Activated naive CD8-positive, alpha-beta T cell treated with anti-CD3 and anti-CD28 coated beads, Interleukin-2, amount 50 U/mL, for 16 hours (primary cell): ENCODE data around the gene MRM1.

Experiments
- DNase-seq: peaks from one replicate; pipeline ENCODE4 v3.0.0-alpha.2; 2020; ENCODE audit warnings: low read depth, low spot score

MRM1 gene

GRCh38 chr17:36601303-36602029 lies at the start of gene MRM1:
Gene MRM1, plus strand, starts transcription at chr17:36601583. Its CDS starts 228 bp downstream, at chr17:36601811.
- peak; percentile 81 for DNase-seq

GRCh38 chr17:36553459-36553858 lies 47.9 kb upstream of the MRM1 start:
- DNase-seq, result no peak

GRCh38 chr17:36566081-36566480 lies 35.3 kb upstream of the MRM1 start:
- no peak for DNase-seq

DNA sequence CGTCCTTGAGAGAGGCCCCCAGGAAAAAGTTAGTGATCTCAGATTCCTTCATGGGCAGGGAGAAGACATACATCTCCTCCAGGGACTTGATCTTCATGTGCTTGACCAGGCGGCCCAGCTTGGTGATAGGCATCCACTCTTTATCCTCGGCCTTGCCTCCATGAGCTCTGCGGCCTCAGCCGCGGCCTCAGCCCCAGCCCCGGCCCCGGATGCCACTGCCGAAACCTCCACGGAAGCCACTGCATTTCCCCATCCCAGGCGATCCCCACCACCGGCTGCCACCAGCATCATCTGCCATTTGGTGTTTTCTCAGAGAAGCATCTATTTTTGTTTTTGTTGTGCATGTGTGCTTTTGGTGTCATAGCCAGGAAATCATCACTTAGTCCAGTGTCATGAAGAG lies 26.4 kb upstream of the MRM1 start:
- no peak for DNase-seq

- DNase-seq, result no peak
Measured at GRCh38 chr17:36576793-36577192, 24.6 kb upstream of the MRM1 start.

DNA sequence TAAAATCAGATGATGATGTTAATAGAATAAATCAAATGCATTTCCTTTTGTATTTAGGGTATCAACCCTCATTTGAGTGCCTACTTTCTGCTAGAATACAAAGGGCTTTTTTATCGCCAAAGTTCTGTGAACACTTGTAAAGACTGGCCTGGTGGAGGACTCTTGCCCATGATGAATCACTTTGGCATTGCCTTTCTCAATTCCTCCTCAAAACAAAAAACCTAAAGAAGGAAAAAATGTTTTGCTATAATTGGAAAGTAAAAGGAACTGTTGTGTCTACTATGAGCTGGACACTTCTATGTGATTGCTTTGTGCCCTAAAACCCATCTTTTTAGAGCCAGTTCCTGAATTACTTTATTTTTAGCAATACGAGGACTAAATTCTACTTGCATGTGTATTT lies 22.7 kb upstream of the MRM1 start:
- no peak for DNase-seq

GRCh38 chr17:36583787-36584186 lies 17.6 kb upstream of the MRM1 start:
- no peak for DNase-seq

DNA sequence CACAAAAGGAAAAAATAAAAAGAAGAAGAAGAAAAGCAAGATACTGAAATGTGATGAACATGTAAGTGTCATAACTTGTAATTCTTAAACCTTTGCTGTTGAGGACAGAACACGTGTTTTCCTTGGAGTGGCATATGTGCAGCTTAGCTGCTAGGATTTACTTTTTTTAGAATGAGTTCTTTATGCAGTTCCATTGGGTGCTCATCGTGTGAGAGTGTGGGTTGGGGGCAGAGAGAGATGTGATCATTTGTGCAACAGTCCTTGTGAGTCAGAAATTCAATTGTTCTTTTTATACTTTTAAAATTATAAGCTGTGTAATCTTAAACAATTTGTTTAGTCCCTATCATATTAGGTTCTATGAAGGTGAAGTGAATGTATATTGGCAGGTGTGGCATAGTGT lies 15.2 kb upstream of the MRM1 start:
- DNase-seq, result no peak

GRCh38 chr17:36590082-36590481 lies 11.3 kb upstream of the MRM1 start:
- no peak for DNase-seq

DNA sequence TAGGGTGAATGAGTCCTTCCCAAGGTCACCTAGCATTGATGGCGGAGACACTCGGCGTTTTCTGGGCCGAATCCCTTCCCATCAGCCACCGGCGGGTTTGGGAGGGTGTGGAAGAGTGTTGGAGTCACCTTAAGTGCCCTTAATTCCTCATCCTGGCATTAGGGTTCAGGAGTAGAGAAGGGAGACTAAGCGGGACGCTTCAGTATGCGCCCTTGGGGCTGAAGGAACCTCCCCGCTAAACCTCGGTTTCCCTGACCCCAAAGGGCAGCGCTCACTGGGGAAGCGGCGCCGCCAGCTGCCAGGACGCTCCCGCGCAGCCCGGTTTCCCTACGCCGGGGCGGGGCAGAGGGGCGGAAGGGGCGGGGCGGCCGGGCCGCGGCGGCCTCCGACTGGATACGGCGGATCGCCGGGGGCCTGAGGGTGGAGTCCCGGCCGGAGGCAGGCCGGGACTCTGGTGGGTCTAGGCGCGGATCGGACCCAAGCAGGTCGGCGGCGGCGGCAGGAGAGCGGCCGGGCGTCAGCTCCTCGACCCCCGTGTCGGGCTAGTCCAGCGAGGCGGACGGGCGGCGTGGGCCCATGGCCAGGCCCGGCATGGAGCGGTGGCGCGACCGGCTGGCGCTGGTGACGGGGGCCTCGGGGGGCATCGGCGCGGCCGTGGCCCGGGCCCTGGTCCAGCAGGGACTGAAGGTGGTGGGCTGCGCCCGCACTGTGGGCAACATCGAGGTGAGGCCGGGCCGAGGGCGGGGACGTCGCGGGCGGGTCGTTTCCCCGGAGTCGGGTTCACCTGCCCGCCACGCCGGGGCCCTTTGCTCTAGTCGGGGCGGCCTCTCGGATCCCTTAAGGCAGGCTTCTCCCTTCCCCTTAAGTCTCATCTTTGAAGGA lies 9.7 kb upstream of the MRM1 start, which contains the start of gene DHRS11:
TSS of gene DHRS11 (plus strand) at position 446 of the 882 bp plus-strand sequence. CDS start at position 577, 131 bp downstream.
- peak; percentile 59 for DNase-seq

GRCh38 chr17:36592316-36592715 lies 9.1 kb upstream of the MRM1 start:
- DNase-seq, result no peak

- no peak for DNase-seq
Measured at GRCh38 chr17:36592716-36593321, 8.6 kb upstream of the MRM1 start.

- DNase-seq, result no peak
Measured at GRCh38 chr17:36593656-36594316, 7.6 kb upstream of the MRM1 start.

- no peak for DNase-seq
Measured at GRCh38 chr17:36594626-36595401, 6.6 kb upstream of the MRM1 start.

GRCh38 chr17:36597226-36597625 lies 4.2 kb upstream of the MRM1 start:
- DNase-seq, result no peak

GRCh38 chr17:36597866-36598777 lies 3.3 kb upstream of the MRM1 start:
- no peak for DNase-seq

DNA sequence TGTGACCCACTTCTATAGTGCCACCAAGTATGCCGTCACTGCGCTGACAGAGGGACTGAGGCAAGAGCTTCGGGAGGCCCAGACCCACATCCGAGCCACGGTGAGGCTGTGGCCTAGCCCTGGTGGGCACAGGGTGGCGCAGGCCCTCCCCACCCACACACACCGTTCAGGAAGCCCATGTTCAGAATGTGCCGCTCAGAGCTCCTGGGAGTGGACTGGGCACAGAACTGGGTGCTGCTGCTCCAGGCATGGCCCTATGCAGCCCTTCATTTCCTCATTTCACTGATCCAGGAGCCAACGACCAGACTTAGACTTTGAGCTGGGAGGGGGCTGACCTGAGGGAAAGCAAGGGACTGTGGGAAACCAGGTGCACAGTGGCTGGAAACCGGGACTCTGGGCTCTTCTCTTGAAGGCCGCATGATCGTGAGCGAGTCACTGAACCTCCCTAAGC lies 2.4 kb upstream of the MRM1 start:
- no peak for DNase-seq

- no peak for DNase-seq
Measured at GRCh38 chr17:36599546-36600250, 1.7 kb upstream of the MRM1 start.

GRCh38 chr17:36600465-36600864 lies 918 bp upstream of the MRM1 start:
- DNase-seq, result no peak
